ENCODE data around the gene VIPAS39.

DNA sequence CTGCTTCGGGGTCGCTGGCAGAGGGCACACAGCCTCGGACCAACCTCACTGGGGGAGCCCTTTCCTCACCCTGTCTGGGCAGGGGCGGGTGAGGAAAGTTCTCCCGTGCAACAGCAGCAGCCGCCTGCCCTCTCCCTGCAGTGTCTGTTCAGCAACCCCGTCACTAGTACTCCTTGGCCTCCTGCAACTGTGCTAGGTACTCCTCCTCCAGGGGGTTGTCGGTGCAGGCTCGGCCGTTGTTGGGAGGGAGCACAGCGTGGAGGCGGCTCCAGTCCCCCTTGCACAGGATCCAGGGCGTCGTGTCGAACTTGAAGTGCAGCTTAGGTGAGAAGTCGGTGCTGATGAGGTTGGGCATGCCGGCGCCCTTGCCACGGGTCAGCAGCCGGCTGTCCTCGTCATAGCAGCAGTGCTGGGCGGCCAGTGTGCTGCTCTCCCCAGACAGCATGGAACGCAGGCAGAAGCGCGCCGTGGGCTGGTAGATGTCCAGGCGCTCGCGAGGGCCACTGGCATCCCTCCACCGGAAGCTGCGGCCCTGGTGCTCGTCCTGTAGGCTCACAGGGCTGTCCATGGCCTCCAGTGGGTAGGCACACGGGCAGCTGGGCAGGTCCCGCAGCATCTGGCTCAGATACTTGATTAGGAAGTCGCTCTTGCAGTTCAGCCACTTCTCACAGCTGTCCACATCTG, 18.2 kb upstream of the VIPAS39 start:
- no peak for TF ChIP-seq POLR2A (IDR thresholded peaks at IDR 0.05)
- TF ChIP-seq, protein P1, sequence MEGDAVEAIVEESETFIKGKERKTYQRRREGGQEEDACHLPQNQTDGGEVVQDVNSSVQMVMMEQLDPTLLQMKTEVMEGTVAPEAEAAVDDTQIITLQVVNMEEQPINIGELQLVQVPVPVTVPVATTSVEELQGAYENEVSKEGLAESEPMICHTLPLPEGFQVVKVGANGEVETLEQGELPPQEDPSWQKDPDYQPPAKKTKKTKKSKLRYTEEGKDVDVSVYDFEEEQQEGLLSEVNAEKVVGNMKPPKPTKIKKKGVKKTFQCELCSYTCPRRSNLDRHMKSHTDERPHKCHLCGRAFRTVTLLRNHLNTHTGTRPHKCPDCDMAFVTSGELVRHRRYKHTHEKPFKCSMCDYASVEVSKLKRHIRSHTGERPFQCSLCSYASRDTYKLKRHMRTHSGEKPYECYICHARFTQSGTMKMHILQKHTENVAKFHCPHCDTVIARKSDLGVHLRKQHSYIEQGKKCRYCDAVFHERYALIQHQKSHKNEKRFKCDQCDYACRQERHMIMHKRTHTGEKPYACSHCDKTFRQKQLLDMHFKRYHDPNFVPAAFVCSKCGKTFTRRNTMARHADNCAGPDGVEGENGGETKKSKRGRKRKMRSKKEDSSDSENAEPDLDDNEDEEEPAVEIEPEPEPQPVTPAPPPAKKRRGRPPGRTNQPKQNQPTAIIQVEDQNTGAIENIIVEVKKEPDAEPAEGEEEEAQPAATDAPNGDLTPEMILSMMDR (IDR thresholded peaks at IDR 0.05) = no peak
